Measurements from ENCODE around the gene MAMLD1. TPM values are rescaled to one million over a fixed set of nuclear protein-coding genes. Genes with fewer than 3 reads are reported as not detected.

MAMLD1 gene
- total and polyA plus RNA-seq, 2 of the 8 experiments (the other 6 are each of a cell fraction or from before 2014, with no cell fraction given): 0.09 to 0.26 TPM

DNA sequence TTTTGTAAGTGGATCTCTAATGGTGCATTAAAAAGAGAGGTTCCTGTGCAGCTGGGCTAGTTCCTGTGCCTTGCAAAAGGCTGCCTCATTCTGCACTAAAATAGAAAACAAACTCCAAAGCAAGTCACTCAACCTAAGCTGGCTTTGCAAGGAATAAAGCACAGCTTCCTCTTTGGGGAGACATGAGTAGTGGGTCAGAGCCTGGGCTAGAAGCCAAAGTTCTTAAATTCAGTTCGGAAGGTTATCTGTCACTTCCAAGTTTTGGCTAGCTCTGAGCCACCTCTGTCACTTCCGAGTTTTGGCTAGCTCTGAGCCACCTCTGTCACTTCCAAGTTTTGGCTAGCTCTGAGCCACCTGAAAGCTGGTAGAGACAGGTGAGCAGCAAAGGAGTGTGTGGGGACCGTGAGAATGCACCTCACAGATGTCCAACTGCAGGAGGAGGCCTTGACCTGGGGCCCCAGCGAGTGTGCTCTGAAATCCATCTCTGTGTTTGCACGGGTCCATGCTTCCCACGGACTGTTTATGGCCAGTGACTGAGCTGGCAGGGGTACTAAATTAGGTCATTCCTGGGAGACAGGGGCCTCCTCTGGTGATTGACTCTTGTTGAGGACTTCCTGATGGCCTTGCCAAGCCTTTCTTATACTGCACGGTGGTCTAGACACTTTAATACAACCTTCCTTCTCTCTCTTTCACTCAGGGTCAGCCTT is 36.4 kb upstream of the MAMLD1 start:
- Histone ChIP-seq H3K23ac (ENCODE audit: insufficient read length) (no peak overlapping the region), H2BK5ac (ENCODE audit: low read depth, low read length) (no peak overlapping the region), H2BK15ac (ENCODE audit: low read length) (no peak overlapping the region), H3K23me2 (ENCODE audit: low read depth, low read length) (no peaks in the 10 kb centered on the region; the same call in 1 of the 2 replicates), H3K4ac (replicated peaks; ENCODE audit: insufficient read length, low read depth, low read length) (no peak overlapping the region), H3K79me1 (ENCODE audit: low read depth, low read length) (no peaks in the 10 kb centered on the region), H2BK120ac (replicated peaks; ENCODE audit: low read depth, low read length) (no peak overlapping the region), H2AK5ac (ENCODE audit: low read depth, low read length) (no peak overlapping the region), H2AFZ (ENCODE audit: low read length) (no peak overlapping the region), H3K9me3 (ENCODE audit: insufficient read depth in 2 of 2, low read depth in 1 of 2, low read length in 1 of 2) (no peaks in the 10 kb centered on the region), H3K18ac (ENCODE audit: extremely low read depth, low read length) (no peak overlapping the region), H3K4me1 (replicated peaks in 1 of 4; ENCODE audit: control insufficient read depth in 3 of 4, insufficient read depth in 4 of 4, low read length in 3 of 4) (peaks cover 0 to 4% (median 0%) of the 10 kb centered on the region in 4 experiments; a peak in 1 of 7 replicates), H3K4me3 (ENCODE audit: extremely low read depth in 1 of 4, insufficient read depth in 2 of 4, low read depth in 3 of 4, low read length in 4 of 4) (no peak overlapping the region), H3K14ac (ENCODE audit: insufficient read length) (no peak overlapping the region), H3K27ac (ENCODE audit: low read depth, low read length) (no peak overlapping the region), H4K5ac (ENCODE audit: insufficient read length, low read depth, low read length) (no peak overlapping the region), H4K91ac (replicated peaks; ENCODE audit: insufficient read length, low read length) (no peak overlapping the region), H2BK12ac (ENCODE audit: low read depth, low read length) (no peak overlapping the region), H3K27me3 (replicated peaks in 1 of 4; ENCODE audit: control insufficient read depth in 3 of 4, extremely low read depth in 1 of 4, insufficient read depth in 3 of 4, low read length in 3 of 4) (no peaks in the 10 kb centered on the region), H3K9ac (replicated peaks in 1 of 4; ENCODE audit: extremely low read depth in 1 of 4, low read depth in 3 of 4, low read length in 3 of 4) (no peak overlapping the region), H4K20me1 (replicated peaks in 1 of 2; ENCODE audit: control insufficient read depth in 1 of 2, insufficient read depth in 2 of 2, low read length in 2 of 2) (no peaks in the 10 kb centered on the region), H3K56ac (replicated peaks; ENCODE audit: insufficient read length, low read depth, low read length) (no peak overlapping the region), H3K79me2 (ENCODE audit: control insufficient read depth in 1 of 2, insufficient read depth in 2 of 2, low read length in 2 of 2) (no peaks in the 10 kb centered on the region), H3K36me3 (ENCODE audit: control insufficient read depth in 2 of 4, insufficient read depth in 4 of 4, low read length in 3 of 4) (no peaks in the 10 kb centered on the region), H2BK20ac (ENCODE audit: low read length) (no peak overlapping the region), H4K8ac (ENCODE audit: extremely low read depth, insufficient read depth, low read length) (no peak overlapping the region), H3K4me2 (ENCODE audit: insufficient read depth in 1 of 2, low read depth in 2 of 2, low read length in 2 of 2) (no peak overlapping the region)
- no peak for FAIRE-seq
- DNase-seq (ENCODE audit: low read depth in 1 of 2, low spot score in 2 of 2): no peak
- 92% methylated on average over 6 of the region's 7 CpGs; no CpG with 5 or more reads in 1 of the 2 experiments for WGBS, 2 experiments (ENCODE audit: extremely low coverage in 1 of 2, insufficient coverage in 1 of 2, insufficient read length in 1 of 2, insufficient replicate concordance in 2 of 2, low coverage in 1 of 2, low lambda C conversion rate in 2 of 2, missing lambda C conversion rate in 1 of 2)
- ChIA-PET POLR2A (ENCODE audit: partially characterized antibody) (no interaction called here), CTCF (ENCODE audit: partially characterized antibody) (no interaction called here)
- no peak for TF ChIP-seq FOSL1 (IDR thresholded peaks at IDR 0.05; ENCODE audit: insufficient read depth, low read depth, low read length)
- TF ChIP-seq, protein P1, sequence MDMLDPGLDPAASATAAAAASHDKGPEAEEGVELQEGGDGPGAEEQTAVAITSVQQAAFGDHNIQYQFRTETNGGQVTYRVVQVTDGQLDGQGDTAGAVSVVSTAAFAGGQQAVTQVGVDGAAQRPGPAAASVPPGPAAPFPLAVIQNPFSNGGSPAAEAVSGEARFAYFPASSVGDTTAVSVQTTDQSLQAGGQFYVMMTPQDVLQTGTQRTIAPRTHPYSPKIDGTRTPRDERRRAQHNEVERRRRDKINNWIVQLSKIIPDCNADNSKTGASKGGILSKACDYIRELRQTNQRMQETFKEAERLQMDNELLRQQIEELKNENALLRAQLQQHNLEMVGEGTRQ (IDR thresholded peaks at IDR 0.05; ENCODE audit: low read length): no peak
- no peak for TF ChIP-seq YY1 (IDR thresholded peaks at IDR 0.05; ENCODE audit: low read depth, low read length)
- no peak for TF ChIP-seq RFX5 (IDR thresholded peaks at IDR 0.05; ENCODE audit: borderline replicate concordance, low read depth, low read length)
- no peak for TF ChIP-seq TCF12 (IDR thresholded peaks at IDR 0.05; ENCODE audit: low read depth, low read length)
- TF ChIP-seq, protein P2, sequence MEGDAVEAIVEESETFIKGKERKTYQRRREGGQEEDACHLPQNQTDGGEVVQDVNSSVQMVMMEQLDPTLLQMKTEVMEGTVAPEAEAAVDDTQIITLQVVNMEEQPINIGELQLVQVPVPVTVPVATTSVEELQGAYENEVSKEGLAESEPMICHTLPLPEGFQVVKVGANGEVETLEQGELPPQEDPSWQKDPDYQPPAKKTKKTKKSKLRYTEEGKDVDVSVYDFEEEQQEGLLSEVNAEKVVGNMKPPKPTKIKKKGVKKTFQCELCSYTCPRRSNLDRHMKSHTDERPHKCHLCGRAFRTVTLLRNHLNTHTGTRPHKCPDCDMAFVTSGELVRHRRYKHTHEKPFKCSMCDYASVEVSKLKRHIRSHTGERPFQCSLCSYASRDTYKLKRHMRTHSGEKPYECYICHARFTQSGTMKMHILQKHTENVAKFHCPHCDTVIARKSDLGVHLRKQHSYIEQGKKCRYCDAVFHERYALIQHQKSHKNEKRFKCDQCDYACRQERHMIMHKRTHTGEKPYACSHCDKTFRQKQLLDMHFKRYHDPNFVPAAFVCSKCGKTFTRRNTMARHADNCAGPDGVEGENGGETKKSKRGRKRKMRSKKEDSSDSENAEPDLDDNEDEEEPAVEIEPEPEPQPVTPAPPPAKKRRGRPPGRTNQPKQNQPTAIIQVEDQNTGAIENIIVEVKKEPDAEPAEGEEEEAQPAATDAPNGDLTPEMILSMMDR (IDR thresholded peaks at IDR 0.05; ENCODE audit: control extremely low read depth in 1 of 3, insufficient read depth in 1 of 3, low read depth in 1 of 3, low read length in 3 of 3): no peak
- TF ChIP-seq SP4 (IDR thresholded peaks at IDR 0.05; ENCODE audit: low read length): no peak
- no peak for TF ChIP-seq POU5F1 (IDR thresholded peaks at IDR 0.05; ENCODE audit: low read depth, low read length)
- no peak for TF ChIP-seq CREB1 (IDR thresholded peaks at IDR 0.05)
- no peak for TF ChIP-seq BRCA1 (IDR thresholded peaks at IDR 0.05; ENCODE audit: low read depth, low read length)
- TF ChIP-seq JUND (IDR thresholded peaks at IDR 0.05; ENCODE audit: low read length): no peak
